Adrenal gland (tissue), 12 donors: Measurements from ENCODE around the gene CAMK2D. TPM values are rescaled to one million over a fixed set of nuclear protein-coding genes. Genes with fewer than 3 reads are reported as not detected.

Experiments
- DNase-seq, 7 donors: peaks; one replicate each; pipeline ENCODE4 v3.0.0-alpha.2; 2019 to 2020
- H3K27ac ChIP-seq, 5 donors: fragments of 200-600 bp; sonication (generic) in 4 of 5; 1 replicate in 3 of 5; 2 replicates in 2 of 5; pipeline versions ENCODE4 v1.5.1 to v1.8.0; 2016 to 2020; ENCODE audit warnings: mild to moderate bottlenecking in 1 of 5
- H3K27me3 ChIP-seq: fragments of 200-600 bp; 2 replicates; pipeline ENCODE4 v1.8.0; 2021
- H3K36me3 ChIP-seq, 2 donors: fragments of 200-600 bp; replicated peaks in 1 of 2; 1 replicate in 1 of 2; 2 replicates in 1 of 2; pipeline versions ENCODE4 v1.5.1 to v1.8.0; 2018 to 2022
- H3K4me1 ChIP-seq, 2 donors: fragments of 200-600 bp; replicated peaks in 1 of 2; 1 replicate in 1 of 2; 2 replicates in 1 of 2; pipeline versions ENCODE4 v1.5.1 to v1.8.0; 2018 to 2021
- H3K4me3 ChIP-seq, 4 donors: fragments of 200-600 bp; sonication (generic) in 3 of 4; one replicate each; pipeline ENCODE4 v1.5.1; 2016 to 2018
- H3K9me3 ChIP-seq, 3 donors: fragments of 200-600 bp; sonication (generic) in 1 of 3; replicated peaks in 1 of 3; 1 replicate in 2 of 3; 2 replicates in 1 of 3; pipeline versions ENCODE4 v1.5.1 to v1.8.0; 2016 to 2021
- CTCF ChIP-seq, 6 experiments: fragments of 450-650 bp in 4 of 6; fragments of 200-600 bp in 2 of 6; sonication (generic) in 1 of 6; IDR thresholded peaks; 1 replicate in 5 of 6; 2 replicates in 1 of 6; pipeline versions ENCODE4 v1.5.1 to v1.8.0; 2016 to 2021; ENCODE audit warnings: antibody characterized with exemption in 6 of 6, mild to moderate bottlenecking in 2 of 6, moderate library complexity in 1 of 6
- POLR2A ChIP-seq, 2 donors: fragments of 450-650 bp; IDR thresholded peaks; one replicate each; pipeline ENCODE4 v1.6.1; 2017; ENCODE audit warnings: antibody characterized with exemption in 2 of 2, mild to moderate bottlenecking in 2 of 2, moderate library complexity in 1 of 2
- WGBS, 4 donors: extraction: QIAGEN DNeasy Blood & Tissue Kit in 2 of 4; methylation state at CpG; one replicate each; pipeline versions ENCODE4 v1.1.5 to v1.1.7; 2013 to 2017; 5-methylcytosine and 5-hydroxymethylcytosine counted together
- intact Hi-C, 2 donors: fragments of 100-400 bp; cut with DNase I; formaldehyde crosslinking; loops; one replicate each; pipeline versions ENCODE4 v1.14.1 to v1.15.0; 2022 to 2023
- polyA plus RNA-seq, 3 donors: library from polyadenylated mRNA; stranded (reverse); fragments of 200-250 nt in 2 of 3; fragments of 350-450 nt in 1 of 3; fragmentation: Illumina TruSeq in 1 of 3; extraction: RNeasy Lipid Tissue Mini Kit (QIAGEN cat#74804) in 1 of 3; gene quantifications; one replicate each; pipeline ENCODE4 v1.2.3, GENCODE V29; 2013 to 2014
- total RNA-seq, 9 donors: library from RNA; depleted of rRNA in 4 of 9; stranded (reverse); fragments of >200 nt in 4 of 9; fragments of 120-200 nt in 1 of 9; fragmentation: NEBNext Ultra II Directional in 1 of 9; extraction: Animal tissue kit (Norgen Biotek cat#: 25700) in 1 of 9; gene quantifications; one replicate each; pipeline versions ENCODE4 v1.1.0 to v1.2.4, GENCODE V29; 2013 to 2023
- donor health status: healthy with polysubstance abuse.
- donor health status: Bipolar disorder and iron deficiency.
- donor health status: DM: yes; HTN: yes; CAD: no.
- donor health status: DM: no; HTN: no; CAD: no.
- donor health status: DM: no; HTN: no; CAD: no.
- donor health status: DM: yes; HTN: yes; CAD: no.

The CAMK2D gene
- total and polyA plus RNA-seq, 12 donors = 7.6 to 83.9 (median 33.6) TPM

- Histone ChIP-seq H3K4me1 (peaks cover 0 to 11% of the 10 kb centered on the region in 2 donors), H3K4me3 (no peak overlapping the region), H3K9me3 (no peaks in the 10 kb centered on the region), H3K36me3 (no peaks in the 10 kb centered on the region), H3K27ac (no peak overlapping the region), H3K27me3 (no peaks in the 10 kb centered on the region)
- DNase-seq = no peak
- WGBS, 4 donors = 93 to 98% (median 95%) methylated on average over 2 of the region's 2 CpGs
- intact Hi-C loops = no loop called here
- TF ChIP-seq POLR2A (IDR thresholded peaks at IDR 0.05) = no peak
- TF ChIP-seq CTCF (IDR thresholded peaks at IDR 0.05) = no peak
Observed at GRCh38 chr4:113620032-113620431, 141.5 kb downstream of the CAMK2D start.

- Histone ChIP-seq H3K36me3 (no peaks in the 10 kb centered on the region), H3K4me1 (peaks cover 0 to 11% of the 10 kb centered on the region in 2 donors), H3K27me3 (no peaks in the 10 kb centered on the region), H3K27ac (no peak overlapping the region), H3K4me3 (no peak overlapping the region), H3K9me3 (no peaks in the 10 kb centered on the region)
- DNase-seq = no peak
- intact Hi-C loops = no loop called here
- WGBS, 4 donors = 91 to 96% (median 96%) methylated on average over 4 of the region's 4 CpGs
- TF ChIP-seq POLR2A (IDR thresholded peaks at IDR 0.05) (no peak), CTCF (IDR thresholded peaks at IDR 0.05) (no peak)
Observed at GRCh38 chr4:113619526-113619925, 142.0 kb downstream of the CAMK2D start.

DNA sequence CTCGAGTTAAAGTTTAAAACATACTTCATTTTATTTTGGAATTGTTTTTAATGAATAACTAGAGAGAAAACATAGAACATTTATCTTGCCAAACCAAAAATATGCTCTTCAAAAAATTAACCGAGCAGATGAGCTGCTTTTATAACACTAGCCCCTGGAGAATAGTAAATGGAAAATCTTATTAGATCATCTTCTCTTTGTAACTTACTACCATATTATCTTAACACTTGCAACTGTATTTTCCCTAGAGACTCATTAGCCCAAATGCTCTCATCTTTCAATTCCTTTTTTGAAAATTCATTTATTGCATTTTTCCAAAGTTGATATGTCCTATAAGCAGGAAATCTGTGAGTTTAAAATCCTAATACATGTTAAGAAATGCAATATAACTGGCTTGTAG is 143.3 kb downstream of the CAMK2D start:
- Histone ChIP-seq H3K27ac (no peak overlapping the region), H3K9me3 (no peaks in the 10 kb centered on the region), H3K4me3 (no peak overlapping the region), H3K27me3 (no peaks in the 10 kb centered on the region), H3K36me3 (no peaks in the 10 kb centered on the region), H3K4me1 (peaks cover 0 to 16% of the 10 kb centered on the region in 2 donors)
- no peak for TF ChIP-seq POLR2A (IDR thresholded peaks at IDR 0.05)
- TF ChIP-seq CTCF (IDR thresholded peaks at IDR 0.05) = no peak
- intact Hi-C loops = no loop called here
- no peak for DNase-seq
- 62 to 64% (median 63%) methylated on average over 2 of the region's 2 CpGs for WGBS, 4 donors

- Histone ChIP-seq H3K4me3 (no peak overlapping the region), H3K36me3 (no peaks in the 10 kb centered on the region), H3K4me1 (peaks cover 0 to 24% of the 10 kb centered on the region in 2 donors), H3K27me3 (no peaks in the 10 kb centered on the region), H3K27ac (no peak overlapping the region), H3K9me3 (no peaks in the 10 kb centered on the region)
- TF ChIP-seq CTCF (IDR thresholded peaks at IDR 0.05) (no peak), POLR2A (IDR thresholded peaks at IDR 0.05) (no peak)
- intact Hi-C loops = no loop called here
- WGBS, 4 donors = 95 to 100% (median 98%) methylated on average over 6 of the region's 6 CpGs
- no peak for DNase-seq
Observed at GRCh38 chr4:113617195-113617594, 144.3 kb downstream of the CAMK2D start.
